MG63 (cell line): ENCODE measurements around the gene ABLIM2. TPM values are rescaled to one million over a fixed set of nuclear protein-coding genes. Genes with fewer than 3 reads are reported as not detected.

Experiments used
- DNase-seq: peaks from one replicate; pipeline ENCODE4 v3.0.0-alpha.2; 2020
- H3K27me3 ChIP-seq: fragments of 250-450 bp; sonication (Bioruptor Pico); 2 replicates; pipeline ENCODE4 v1.5.1; 2020; ENCODE audit warnings: mild to moderate bottlenecking, moderate library complexity
- H3K36me3 ChIP-seq: fragments of 250-450 bp; sonication (Bioruptor Pico); 2 replicates; pipeline ENCODE4 v1.5.1; 2020; ENCODE audit warnings: mild to moderate bottlenecking, moderate library complexity
- H3K4me3 ChIP-seq: fragments of 250-450 bp; sonication (Bioruptor Pico); 2 replicates; pipeline ENCODE4 v1.5.1; 2020; ENCODE audit warnings: mild to moderate bottlenecking, moderate library complexity
- H3K9me3 ChIP-seq: fragments of 250-450 bp; sonication (Bioruptor Pico); 2 replicates; pipeline ENCODE4 v1.5.1; 2020; ENCODE audit warnings: mild to moderate bottlenecking, moderate library complexity
- total RNA-seq: library from RNA; depleted of rRNA; stranded (reverse); fragments of >200 nt; shearing (Covaris generic); gene quantifications from 2 replicates; pipeline ENCODE4 v1.2.3, GENCODE V29; 2014; ENCODE audit warnings: low replicate concordance

ABLIM2 gene
- total RNA-seq, 1 experiment from 2014 or later: 1.1 TPM

GRCh38 chr4:8096690-8097061, 61.9 kb downstream of the ABLIM2 start:
- no peak overlapping the region for H3K4me3 ChIP-seq
- no peaks in the 10 kb centered on the region for H3K36me3 ChIP-seq
- peaks cover 13% of the 10 kb centered on the region for H3K9me3 ChIP-seq

DNA sequence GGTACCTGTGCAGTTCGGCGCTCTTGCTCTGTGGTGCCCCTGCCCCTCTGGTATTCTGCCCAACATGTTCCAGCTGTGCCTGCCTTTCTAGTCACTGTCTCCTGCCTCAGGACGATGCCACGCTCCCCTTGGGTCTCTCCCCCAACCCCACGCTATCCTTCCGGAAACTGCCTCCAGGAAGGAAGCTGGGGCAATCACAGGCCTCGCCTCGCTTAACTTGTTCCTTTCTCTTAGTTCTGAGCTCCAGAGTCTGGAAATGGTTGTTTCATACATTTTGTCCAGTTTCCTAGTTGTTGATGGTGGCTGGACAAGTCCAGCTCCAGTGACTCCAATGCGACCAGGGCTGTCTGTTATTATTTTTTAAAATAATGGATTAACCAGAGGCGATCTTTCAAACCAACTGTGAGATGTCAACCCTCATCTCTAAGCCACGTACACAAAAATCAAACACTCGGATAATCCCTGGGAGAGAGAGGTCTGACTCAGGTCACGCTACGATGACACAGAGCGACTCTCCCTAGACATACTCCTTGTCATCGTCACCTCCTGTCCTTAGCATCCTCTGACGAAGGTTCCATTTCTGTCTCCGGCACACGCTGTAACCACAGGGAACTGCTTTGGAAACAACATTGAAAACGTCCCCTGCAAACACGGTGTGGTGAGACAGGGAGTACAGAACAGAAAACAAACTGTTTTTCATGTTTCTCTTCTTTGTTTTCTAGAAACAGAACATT, 62.5 kb downstream of the ABLIM2 start:
- DNase-seq: no peak
- peaks cover 13% of the 10 kb centered on the region for H3K9me3 ChIP-seq
- H3K27me3 ChIP-seq: no peaks in the 10 kb centered on the region
- H3K36me3 ChIP-seq: no peaks in the 10 kb centered on the region
- no peak overlapping the region for H3K4me3 ChIP-seq

More at GRCh38 chr4:8096690-8097061, 61.9 kb downstream of the ABLIM2 start:
- H3K27me3 ChIP-seq: no peaks in the 10 kb centered on the region
- no peak for DNase-seq

- H3K27me3 ChIP-seq: no peaks in the 10 kb centered on the region
- H3K4me3 ChIP-seq: no peak overlapping the region
- no peak for DNase-seq
- H3K36me3 ChIP-seq: no peaks in the 10 kb centered on the region
- H3K9me3 ChIP-seq: peaks cover 13% of the 10 kb centered on the region
These were observed 64.9 kb downstream of the ABLIM2 start for GRCh38 chr4:8093587-8094274.

- no peak for DNase-seq
- H3K9me3 ChIP-seq: peaks cover 13% of the 10 kb centered on the region
- H3K4me3 ChIP-seq: no peak overlapping the region
- no peaks in the 10 kb centered on the region for H3K36me3 ChIP-seq
- H3K27me3 ChIP-seq: no peaks in the 10 kb centered on the region
These were observed 66.3 kb downstream of the ABLIM2 start for GRCh38 chr4:8092282-8092681.

DNA sequence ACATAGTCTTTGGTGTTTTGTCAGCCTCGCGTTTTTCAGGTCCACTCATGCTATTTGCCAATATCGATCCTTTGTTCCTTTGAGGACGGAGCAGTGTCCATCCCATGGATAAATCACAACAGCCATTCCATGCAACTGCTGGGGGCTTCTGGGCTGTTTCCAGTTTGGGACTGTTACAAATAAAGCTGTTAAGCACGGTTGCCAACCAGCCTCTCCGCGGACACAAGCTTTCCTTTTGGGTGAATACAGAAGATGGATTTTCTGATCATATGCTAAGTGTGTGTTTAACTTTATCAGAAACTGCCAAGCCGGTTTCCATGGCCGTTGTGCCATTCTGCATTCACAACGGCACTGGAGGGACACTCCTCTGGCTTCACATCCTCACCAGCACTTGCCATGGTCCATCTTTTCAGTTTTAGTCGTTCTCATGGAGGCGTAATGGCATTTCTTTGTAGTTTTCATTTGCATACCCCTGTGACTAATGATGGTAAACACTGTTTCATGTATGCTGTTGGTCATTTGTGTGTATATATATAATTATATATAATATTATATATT, 67.8 kb downstream of the ABLIM2 start:
- H3K36me3 ChIP-seq: no peaks in the 10 kb centered on the region
- no peaks in the 10 kb centered on the region for H3K27me3 ChIP-seq
- no peak overlapping the region for H3K4me3 ChIP-seq
- H3K9me3 ChIP-seq: peaks cover 13% of the 10 kb centered on the region
- DNase-seq: no peak

DNA sequence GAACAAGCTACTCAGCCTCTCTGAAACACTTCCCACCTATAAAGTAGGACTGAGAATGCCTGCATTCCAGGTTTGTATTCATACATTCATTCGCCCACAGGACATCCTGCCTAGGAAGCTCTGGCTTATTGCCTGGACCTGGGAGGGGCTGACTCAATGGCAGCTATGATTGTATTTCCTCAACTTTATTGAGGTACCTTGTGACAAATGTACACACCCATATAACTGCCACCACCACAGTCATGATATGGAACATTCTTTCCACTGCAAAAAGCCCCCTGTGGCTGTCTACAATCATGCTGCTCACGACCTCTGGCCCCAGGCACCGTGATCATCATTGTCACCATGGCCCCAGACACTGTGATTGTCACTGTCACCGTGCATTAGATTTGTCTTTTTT, 68.3 kb downstream of the ABLIM2 start:
- Histone ChIP-seq H3K27me3 (no peaks in the 10 kb centered on the region), H3K4me3 (no peak overlapping the region), H3K9me3 (peaks cover 13% of the 10 kb centered on the region), H3K36me3 (no peaks in the 10 kb centered on the region)
- peak; percentile 38 for DNase-seq

DNA sequence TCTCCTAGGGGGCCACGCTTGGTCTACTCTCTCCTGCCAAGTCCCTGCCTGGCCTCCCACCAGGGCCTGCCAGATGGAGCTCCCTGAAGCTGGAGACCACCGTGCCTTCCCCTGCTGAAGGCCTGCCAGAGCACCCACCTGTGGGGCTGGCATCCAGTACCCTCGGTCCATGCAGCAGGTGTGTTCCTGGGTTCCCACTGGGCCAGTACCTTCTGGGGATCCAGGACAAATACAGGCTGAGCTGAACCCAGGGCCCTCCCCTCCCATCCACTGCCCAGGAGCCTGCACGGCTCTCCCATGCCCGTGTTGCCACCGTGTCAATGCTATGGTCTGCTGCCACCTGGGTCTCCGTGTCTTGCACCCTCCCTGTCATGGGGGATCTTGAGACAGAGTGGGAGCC, 68.8 kb downstream of the ABLIM2 start:
- DNase-seq: no peak
- H3K27me3 ChIP-seq: no peaks in the 10 kb centered on the region
- peaks cover 13% of the 10 kb centered on the region for H3K9me3 ChIP-seq
- H3K4me3 ChIP-seq: no peak overlapping the region
- H3K36me3 ChIP-seq: no peaks in the 10 kb centered on the region

GRCh38 chr4:8088966-8089491, 69.6 kb downstream of the ABLIM2 start:
- no peak for DNase-seq

GRCh38 chr4:8087921-8088495, 70.6 kb downstream of the ABLIM2 start:
- H3K27me3 ChIP-seq: no peaks in the 10 kb centered on the region
- no peak for DNase-seq

More at GRCh38 chr4:8088966-8089491, 69.6 kb downstream of the ABLIM2 start:
- no peaks in the 10 kb centered on the region for H3K27me3 ChIP-seq
- no peaks in the 10 kb centered on the region for H3K36me3 ChIP-seq
- peaks cover 11% of the 10 kb centered on the region for H3K9me3 ChIP-seq
- no peak overlapping the region for H3K4me3 ChIP-seq

DNA sequence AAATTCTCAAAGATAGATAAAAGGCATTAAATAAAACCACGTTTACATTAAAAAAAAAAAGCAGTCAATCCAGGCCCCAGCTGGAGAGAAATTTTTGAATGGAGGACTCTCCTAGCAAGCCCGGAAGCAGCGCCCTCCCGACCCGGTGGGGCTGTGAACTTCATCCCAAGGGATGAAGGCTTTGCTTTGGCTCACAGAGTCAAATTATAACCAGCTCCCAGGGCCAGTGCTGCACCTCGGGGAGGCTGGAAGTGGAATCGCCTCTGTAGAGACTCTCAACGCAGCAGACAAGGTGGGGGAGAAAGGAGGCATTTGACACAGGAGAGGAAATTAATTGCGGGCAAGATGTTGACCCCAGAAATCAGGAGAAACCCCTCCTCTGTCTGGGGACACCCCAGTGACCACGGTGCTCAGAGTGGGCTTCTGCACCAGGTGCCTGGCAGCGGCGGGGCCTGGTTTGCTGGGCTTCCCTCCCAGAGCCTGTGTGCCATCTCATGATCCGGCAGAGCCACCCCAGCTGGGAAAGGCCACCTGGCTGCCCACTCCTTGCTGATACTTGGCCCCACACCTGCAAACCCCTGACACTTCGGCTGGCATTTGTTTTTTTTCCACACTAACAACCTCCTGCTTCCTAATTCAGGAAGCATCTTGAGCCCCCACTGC, 71.7 kb downstream of the ABLIM2 start:
- Histone ChIP-seq H3K27me3 (no peaks in the 10 kb centered on the region), H3K4me3 (no peak overlapping the region), H3K36me3 (no peaks in the 10 kb centered on the region), H3K9me3 (no peaks in the 10 kb centered on the region)
- no peak for DNase-seq

More at GRCh38 chr4:8087921-8088495, 70.6 kb downstream of the ABLIM2 start:
- Histone ChIP-seq H3K36me3 (no peaks in the 10 kb centered on the region), H3K4me3 (no peak overlapping the region), H3K9me3 (peaks cover 3% of the 10 kb centered on the region; the same call in 1 of the 2 replicates)

DNA sequence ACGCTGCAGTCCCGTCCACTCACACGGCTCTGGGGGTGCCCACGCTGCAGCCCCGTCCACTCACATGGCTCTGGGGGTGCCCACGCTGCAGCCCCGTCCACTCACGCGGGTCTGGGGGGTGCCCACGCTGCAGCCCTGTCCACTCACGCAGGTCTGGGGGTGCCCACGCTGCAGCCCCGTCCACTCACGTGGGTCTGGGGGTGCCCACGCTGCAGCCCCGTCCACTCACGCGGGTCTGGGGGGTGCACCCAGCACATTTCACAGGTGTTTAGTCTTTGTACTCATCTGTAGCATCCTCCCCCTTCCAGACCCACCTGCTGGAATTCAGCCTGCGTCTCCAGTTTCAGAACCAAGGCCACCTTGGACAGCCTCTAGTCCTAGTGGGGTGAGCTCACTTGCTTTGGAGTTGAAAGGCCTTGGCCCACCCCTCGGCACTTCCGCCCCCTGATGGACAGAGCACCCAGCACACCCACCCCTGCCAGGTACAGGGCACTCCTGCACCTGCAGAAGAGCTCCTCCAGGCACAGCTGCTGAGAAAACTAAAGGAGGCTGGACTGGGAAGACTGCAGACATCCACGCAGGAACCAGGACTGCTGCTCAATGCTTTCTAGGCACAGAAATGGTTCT, 73.0 kb downstream of the ABLIM2 start:
- Histone ChIP-seq H3K36me3 (no peaks in the 10 kb centered on the region), H3K27me3 (no peaks in the 10 kb centered on the region), H3K4me3 (no peak overlapping the region), H3K9me3 (no peaks in the 10 kb centered on the region)
- DNase-seq: no peak

DNA sequence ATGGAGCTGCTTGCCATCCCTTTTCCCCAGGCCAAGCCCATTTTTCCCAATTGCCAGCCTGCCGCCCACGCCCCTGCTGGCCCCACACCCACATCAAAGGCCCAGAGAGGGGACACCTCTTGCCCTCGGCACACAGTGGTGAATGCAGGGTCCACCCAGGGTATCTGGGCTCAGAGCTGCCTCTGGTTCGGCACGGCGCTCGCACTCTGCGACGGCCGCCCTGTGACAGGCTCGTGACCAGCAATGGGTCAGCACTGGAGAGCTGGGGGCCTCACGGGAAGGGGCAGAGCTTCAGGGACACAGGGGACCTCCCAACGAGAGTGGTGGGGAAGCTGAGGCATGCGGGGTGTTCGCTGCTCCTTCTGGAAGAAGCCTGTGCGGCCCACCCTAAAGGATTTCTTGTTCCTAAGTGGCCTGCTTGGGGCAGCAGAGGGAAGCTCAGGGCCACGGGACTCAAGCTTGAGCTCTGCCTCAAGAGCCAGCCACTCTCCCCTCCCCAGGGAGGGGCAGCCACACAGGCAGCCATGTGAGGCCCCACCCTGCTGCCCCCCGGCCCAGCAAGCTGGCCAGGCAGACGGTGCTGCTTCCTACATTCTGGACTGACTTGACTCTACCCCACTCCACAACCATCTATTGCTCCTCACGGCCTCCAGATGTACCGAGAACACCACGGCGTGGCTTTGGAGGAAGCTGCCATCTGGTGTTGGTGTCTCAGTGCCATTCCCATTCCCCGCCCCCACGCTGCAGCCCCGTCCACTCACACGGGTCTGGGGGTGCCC, 73.7 kb downstream of the ABLIM2 start:
- H3K27me3 ChIP-seq: no peaks in the 10 kb centered on the region
- no peak for DNase-seq
- H3K36me3 ChIP-seq: no peaks in the 10 kb centered on the region
- no peak overlapping the region for H3K4me3 ChIP-seq
- H3K9me3 ChIP-seq: no peaks in the 10 kb centered on the region

DNA sequence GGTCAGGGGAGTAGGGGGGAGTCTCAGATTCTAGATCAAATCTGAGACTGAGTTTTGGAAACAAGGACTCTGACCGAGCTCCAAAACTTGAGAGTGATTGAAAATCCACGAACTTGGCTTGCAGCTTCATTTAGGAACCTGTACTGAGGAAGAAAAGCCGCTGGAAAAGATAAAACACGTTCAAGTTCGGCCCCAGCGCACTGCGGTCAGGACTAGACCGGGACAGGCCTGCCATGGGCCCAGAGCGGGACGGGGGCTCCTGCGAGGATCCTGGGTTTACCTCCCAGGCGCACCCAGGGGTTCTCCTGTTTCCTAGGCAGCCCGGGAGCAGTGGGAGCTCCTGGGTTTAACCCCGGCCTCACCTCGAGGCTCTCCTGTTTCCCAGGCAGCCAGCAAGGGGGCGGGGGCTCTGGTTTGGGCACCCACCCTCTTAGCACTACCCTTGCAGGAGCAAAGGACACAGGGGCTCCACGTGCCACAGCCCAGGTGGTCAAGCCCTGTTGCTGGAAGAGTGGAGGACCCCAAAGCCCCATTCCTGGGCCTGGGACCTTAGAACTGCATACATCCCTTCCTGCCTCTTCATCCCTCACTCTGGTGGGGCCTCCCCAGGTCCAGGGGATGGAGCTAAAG, 74.5 kb downstream of the ABLIM2 start:
- no peak for DNase-seq
- Histone ChIP-seq H3K36me3 (no peaks in the 10 kb centered on the region), H3K4me3 (no peak overlapping the region), H3K27me3 (no peaks in the 10 kb centered on the region), H3K9me3 (no peaks in the 10 kb centered on the region)

DNA sequence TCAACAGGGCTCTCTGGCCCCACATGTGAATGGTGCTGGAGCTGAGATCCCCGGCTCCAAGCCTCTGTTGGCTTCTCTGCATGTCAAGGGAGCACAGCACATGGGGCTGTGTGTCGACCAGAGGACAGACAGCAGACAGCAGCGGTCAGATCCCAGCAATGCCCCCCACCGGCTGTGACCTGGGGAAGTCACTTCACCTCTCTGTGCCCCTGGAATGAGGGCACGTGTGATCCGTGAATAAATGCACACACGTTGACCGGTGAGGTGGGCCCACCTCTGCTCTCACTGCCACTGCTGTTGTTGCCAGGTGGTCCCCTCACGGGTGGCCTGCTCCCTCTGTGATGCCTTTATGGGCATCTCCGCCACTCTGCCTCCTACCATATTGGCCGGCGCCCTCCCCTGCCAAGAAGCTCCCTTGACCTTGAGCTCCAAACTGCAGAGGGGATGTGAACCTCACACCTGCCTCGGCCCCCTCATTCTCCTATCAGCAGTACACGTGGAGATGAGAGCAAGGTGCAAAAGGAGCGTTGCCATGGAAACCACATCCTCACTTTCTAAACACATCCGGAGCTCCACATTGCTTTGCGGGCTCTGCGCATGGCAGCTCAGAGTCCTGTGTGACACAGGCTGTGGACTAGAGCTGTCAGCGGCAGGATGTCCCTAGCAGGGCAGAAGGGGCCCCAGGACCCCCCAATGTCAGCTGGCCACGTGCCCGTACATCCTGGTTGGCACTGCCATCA, 75.4 kb downstream of the ABLIM2 start:
- no peaks in the 10 kb centered on the region for H3K9me3 ChIP-seq
- no peaks in the 10 kb centered on the region for H3K36me3 ChIP-seq
- no peak overlapping the region for H3K4me3 ChIP-seq
- H3K27me3 ChIP-seq: no peaks in the 10 kb centered on the region
- DNase-seq: no peak
